B cell (primary cell): ENCODE measurements around the gene SOX18.

Experiments
- EZH2 ChIP-seq: IDR thresholded peaks from 2 replicates; pipeline ENCODE4 v1.6.1; 2012; ENCODE audit warnings: borderline replicate concordance, low read depth, mild to moderate bottlenecking, moderate library complexity, low read length; ENCODE audit not compliant: insufficient read depth, poor library complexity, severe bottlenecking
- TF ChIP-seq, protein P1 (sequence below): fragments of 200-600 bp; IDR thresholded peaks from one replicate; pipeline ENCODE4 v1.8.0; 2022; ENCODE audit warnings: antibody characterized with exemption, mild to moderate bottlenecking

GRCh38 chr20:64082820-64083377 is 33.5 kb upstream of the SOX18 start:
- TF ChIP-seq, protein P1, sequence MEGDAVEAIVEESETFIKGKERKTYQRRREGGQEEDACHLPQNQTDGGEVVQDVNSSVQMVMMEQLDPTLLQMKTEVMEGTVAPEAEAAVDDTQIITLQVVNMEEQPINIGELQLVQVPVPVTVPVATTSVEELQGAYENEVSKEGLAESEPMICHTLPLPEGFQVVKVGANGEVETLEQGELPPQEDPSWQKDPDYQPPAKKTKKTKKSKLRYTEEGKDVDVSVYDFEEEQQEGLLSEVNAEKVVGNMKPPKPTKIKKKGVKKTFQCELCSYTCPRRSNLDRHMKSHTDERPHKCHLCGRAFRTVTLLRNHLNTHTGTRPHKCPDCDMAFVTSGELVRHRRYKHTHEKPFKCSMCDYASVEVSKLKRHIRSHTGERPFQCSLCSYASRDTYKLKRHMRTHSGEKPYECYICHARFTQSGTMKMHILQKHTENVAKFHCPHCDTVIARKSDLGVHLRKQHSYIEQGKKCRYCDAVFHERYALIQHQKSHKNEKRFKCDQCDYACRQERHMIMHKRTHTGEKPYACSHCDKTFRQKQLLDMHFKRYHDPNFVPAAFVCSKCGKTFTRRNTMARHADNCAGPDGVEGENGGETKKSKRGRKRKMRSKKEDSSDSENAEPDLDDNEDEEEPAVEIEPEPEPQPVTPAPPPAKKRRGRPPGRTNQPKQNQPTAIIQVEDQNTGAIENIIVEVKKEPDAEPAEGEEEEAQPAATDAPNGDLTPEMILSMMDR, result no peak
- TF ChIP-seq EZH2, result no peak
